Cerebellar cortex (tissue), 1 donor: ENCODE data around the gene YIPF3.
"Not testable (repeated sequence)": the region's sequence is repeated elsewhere in the genome, so short reads cannot be mapped to it uniquely, and the experiment has no call there.

Experiments
- DNase-seq: peaks from one replicate; pipeline ENCODE4 v3.0.0-alpha.2; 2015; ENCODE audit warnings: low spot score

The YIPF3 gene

DNA sequence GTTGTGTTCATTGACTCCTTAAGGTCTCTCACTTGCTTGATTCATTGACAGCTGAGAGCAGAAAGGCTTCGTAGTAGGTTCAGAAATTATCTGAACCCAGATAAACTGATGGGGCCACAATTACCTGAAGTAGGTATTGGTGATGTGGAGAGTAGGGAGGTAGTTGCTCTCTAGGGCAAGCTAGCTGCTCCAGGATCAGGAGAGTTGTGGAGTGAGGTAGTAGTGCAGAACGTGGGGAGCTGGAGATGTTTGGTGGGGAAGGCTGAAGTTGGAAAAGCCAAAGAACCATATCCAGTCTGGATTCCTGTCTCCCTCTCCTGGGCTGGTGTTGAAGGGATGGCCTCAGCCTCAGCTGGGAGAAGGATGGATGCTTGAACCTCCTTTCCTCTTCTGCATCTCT lies 23.5 kb downstream of the YIPF3 start:
- DNase-seq = no peak

DNA sequence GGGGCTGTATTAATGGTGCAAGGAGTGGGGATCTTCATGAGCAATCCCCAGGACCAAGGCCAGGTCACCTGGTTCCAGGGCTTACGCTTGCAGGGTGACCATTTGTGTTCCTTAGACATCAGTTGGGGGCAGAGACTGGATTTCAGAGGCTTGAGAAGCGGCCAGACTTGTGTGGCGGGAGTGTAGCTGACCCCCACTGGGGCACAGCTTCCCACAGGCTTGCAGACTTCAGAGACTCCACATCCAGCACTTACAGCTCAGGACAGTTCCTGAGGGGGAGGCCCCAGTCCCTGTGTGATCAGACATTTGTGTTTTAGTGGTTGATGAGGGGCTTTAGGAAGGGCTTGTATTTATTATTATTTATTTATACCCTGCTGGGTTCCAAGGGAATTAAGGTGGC lies 24.1 kb downstream of the YIPF3 start:
- no peak for DNase-seq

DNA sequence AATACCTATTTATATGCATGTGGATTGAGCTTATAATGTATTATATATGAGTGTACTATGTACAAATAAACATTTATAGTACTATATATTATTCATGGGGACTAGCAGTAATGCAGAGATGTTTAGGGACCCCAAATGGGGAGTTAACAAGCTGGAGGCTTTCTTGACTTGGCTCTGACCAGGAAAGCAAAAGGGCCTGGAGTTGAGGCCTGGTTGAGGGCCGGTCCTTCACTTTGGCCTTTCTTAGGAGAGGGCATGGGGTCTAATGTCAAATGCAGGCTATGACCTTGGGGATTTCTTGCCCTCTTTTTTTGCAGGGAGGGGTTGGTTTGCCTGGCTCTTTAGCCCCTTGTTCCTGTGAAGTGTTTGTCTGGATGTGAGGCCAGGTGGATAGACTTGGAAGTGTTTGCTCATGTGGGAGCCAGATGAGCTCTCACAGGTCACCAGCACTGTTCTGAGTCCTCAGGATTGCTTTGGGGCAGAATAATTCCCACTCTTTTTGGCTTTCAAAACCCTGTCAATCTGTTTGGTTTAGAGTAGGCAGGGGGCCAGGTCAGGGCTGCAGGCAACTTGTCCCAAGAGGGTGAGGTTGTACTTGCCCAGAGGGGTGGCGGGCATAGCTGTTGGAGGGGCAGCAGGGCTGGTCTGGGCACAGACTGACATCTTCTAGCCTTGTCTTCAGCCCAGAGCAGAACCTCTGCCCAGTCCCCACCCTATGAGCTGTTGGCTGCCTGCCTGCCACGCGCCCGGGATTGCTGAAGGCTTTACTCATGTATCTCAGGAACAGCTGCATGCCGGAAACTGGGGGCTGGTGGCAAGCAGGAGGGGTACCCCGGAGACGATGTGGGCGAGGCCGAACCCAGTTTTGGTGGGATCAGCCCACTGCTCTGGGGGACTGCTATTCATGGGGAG lies 24.7 kb downstream of the YIPF3 start:
- DNase-seq = no peak

DNA sequence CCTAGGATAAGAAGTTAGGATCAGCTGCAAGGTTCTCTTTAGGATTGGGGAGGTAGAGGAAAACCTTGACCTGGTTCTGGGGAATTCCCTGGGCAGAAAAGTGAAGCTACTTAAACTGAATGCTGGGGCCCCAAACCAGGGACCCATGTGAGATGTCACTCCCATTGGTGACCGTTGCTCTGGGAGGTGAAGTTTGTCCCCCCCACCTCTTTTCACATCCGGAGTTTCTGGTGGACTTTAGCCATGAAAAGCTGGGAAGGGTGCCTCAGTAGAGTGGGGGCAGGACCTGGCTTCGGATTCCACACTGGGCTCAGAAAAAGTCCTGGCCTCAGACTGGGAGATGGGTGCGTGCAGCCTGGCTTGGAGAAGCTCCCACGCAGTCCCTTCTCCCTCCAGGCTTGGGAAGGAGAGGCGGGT lies 26.2 kb downstream of the YIPF3 start:
- no peak for DNase-seq

DNA sequence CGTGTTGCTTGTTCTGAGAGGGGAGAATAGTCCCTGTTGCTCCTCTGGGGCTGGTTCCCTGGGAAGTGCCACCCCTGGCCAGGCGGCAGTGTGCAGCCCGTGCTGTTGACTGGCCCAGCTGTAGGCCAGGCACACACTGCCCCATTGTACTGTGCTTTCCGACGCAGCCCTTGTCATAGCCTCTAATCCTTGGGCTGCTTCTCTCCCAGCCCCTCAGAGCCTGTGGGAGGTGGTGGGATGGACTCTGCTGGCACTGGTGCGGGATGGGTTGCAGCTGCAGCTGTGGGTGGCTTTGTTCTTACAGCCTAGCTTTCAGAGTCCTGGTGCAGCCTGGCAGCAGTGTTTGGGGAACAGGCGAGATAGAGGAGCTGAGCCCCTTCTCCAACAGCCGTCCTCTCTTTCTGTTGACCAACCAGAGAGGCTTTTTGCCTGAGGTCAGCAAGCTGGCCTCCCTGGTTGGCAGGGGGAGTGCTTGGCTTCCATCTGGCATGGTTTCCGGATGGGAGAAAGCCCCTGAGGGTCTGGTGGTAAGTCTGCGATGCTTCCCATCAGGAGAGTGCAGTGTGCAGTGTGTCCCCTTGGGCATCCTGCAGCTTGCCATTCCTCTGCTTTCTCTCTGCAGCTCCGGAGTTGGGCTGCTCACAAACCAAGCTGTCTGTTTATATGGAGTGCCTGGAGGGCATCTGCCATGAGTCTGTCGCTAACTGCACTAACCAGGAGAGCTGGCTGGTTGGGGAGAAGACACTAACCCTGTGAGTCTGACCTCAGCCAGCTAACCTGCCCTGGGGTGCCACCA lies 27.3 kb downstream of the YIPF3 start:
- DNase-seq = no peak

DNA sequence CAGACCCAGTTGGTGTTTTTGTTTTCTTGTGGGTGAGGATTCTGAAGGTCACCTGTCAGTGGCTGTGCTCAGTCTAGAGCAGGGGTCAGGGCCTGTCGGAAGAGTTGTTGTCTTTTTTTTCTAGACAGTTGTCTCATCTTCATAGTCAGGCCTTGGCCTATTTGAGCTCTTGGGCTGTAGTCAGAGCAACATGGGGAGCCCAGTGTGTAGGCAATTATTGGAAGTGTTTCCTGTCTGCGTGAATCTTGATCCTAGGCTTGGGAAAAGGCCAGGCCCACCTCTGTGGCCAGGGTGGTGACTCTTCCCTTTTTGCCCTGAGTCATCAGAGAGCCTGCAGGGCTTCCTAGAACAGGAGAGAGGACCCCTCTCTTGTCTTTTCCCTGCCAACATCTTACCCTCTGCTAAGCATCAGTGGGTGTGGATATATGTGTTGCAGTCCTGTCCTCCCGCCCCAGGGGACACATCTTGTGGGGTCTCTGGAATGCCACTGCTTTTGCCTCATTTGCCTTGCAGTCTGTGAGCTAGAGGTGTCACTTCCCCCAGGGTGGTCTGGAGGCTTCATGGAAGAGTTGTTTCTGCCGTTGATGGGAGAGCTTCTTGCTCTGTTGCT lies 28.0 kb downstream of the YIPF3 start:
- DNase-seq = no peak

DNA sequence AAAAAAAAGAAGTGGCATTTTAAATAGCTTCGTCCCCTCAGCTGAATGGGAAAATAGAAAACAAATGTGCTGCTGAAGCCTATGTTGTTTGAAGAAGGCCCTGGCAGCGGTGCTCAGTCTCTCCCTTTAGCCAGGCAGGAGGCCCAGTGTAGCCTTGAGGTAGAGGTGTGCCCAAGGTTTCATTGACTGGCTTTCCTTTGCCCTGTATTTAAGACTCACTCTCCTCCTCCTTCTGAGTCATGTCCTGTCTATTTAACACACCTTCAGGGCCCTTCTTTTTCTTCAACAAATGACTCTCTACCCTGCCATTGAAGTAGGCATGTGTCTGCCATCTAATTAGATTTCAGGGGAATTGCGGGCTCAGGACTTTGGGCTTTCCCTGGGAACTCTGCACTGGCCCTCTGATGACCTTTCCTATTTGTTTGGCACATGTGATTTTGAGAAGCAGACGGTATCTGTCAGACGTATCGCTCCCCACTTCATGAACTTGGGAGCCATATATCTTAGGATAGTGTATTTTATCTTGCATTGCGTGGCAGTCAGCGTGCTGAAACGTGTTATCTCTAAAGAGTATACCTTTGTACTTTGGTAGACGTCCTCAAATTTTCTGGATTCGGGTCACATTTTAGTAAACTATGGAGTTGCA lies 35.0 kb downstream of the YIPF3 start:
- DNase-seq = no peak

DNA sequence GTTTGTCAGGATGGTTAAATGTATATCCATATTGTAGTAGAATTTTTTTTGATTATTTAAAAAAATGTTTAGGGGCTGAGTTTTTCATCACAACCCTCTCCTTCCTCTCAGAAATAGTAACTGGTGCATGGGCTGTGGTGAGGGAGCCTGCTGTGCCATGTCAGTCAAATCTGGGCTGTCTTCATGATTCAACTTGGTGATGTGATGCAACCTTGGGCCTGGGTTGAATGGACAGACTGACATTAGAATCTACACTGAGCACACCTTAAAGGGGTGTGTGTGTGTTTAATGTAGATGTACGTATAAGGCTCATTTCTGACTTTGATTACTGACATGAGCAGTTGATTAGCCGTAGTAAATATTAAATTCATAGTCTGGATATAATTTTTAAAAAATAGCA lies 35.7 kb downstream of the YIPF3 start:
- DNase-seq = no peak

DNA sequence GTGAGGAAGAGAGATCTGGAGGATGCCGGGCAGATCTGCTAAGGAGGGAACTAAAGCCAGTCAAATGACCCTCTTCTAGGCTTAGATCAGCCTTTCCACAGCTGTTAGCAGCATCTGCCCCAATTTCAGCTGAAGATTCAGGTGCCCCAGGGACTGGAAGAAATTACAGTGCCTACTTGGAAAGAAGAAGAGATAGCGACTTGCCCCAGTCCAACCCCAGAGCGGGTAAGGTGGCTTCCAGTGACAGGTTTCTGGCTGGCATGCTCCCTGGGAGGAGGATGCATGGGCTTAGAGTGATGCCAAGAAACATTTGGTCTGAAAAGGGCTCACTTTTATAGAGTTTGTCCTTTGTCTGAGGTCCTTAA lies 38.7 kb downstream of the YIPF3 start:
- no peak for DNase-seq

DNA sequence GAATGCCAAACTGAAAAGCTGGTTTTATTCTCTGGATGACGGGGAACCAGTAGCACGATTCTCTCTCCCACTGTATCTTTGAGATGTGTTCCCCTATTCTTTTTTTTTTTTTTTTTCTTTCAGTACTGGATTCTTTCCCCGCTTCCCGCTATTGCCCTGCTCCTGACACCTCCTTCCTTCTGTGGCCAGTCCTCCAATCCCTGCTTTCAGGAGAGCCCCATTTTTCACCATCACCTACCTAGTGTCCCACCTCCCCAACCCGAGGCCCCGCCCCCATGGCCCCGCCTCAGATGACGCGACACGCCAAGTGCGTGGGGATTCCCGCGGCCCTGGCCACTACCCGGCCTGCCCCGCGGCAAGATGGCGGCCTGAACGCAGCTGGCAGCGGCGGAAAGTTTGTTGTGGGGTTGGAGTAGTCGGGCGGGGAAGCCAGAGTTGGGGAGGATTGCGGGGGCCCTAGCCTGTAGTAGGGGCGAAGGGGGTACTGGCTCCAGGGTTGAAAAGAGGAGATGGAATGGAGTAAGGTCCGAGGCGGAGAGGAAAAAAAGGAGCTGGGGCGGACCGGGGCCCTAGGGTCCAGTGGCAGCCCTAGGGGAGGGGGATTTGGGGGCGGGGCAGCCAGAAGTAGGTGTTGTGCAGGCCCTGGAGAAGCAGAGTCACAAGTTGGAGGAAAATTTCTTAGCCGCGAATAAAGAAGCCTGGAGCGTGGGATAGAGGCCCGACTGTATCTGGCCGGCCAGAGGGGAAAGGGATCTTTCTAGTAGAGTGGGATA lies 39.3 kb downstream of the YIPF3 start, which contains the start of gene TJAP1:
Gene TJAP1, plus strand, starts transcription at position 336 of the 773 bp plus-strand sequence. CDS start 21,432 bp downstream, outside the sequence.
- peak; percentile 96 for DNase-seq

DNA sequence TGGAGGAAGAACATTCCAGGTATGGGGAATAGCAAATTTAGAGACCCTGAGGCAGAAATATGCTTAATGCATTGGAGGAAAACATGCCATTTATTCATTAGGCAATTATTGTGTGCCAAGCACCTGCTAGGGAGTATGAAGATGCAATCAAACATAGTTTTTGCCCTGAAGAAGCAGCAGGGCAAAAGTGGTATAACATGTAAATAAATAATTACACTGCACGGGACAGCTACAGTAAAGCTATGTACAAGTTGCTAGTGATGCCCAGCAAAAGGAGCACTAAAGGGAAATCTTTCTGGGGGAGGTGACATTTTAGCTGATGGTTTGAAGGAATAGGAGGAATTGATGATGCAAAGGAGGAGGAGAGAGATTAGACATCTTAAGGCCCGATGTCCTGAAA lies 40.0 kb downstream of the YIPF3 start:
- DNase-seq = no peak

DNA sequence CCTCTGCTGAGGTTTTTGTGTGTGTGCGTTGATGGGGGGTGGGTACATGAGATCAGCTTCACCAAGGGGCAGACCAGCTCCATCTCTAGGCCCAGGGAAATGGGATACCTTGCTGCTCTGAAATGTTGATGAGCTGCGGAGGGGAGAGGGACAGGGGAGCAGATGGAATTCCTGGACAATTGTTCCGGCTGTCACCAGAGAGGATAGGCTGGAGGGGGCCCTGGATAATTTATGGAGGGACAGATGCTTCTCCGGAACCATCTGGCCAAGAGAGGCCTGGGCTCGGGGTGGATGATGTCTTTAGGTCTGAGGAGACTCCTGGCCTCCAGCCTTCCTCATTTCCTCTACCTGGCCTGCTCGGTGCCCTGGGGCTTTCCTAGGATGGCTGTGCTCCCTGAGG lies 41.2 kb downstream of the YIPF3 start:
- no peak for DNase-seq

DNA sequence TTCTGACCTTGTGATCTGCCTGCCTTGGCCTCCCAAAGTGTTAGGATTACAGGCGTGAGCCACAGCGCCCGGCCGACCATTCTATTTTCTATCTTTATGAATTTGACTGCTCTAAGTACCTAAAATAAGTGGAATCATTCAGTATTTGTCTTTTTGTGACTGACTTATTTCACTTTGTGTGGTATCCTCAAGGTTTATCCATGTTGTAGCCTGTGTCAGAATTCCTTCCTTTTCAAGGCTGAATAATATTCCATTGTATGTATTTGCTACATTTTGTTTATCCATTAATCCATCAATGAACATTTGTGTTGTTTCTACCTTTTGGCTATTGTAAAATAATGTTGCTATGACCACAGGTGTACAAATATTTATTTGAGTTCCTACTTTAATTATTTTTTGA lies 44.2 kb downstream of the YIPF3 start:
- DNase-seq = no peak

DNA sequence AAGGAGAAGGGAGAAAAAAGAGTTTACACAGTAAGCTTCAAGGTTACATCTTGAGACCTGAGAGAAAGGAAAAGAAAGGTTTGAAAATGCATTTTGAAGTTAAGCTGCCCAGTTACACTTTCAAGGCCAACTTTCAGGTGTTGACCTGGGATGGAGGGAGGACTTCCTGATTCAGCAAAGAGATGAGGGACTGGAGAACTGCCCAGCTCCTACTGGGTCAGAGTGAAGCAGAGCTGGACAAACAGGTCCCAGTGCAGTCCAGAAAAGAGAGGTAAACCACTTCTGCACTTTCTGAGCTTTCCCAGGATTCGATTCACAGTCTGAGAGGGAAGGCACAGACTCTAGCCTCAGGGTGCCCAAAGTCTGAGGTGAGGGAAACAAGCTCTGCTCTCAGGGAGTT lies 45.3 kb downstream of the YIPF3 start:
- DNase-seq = no peak

DNA sequence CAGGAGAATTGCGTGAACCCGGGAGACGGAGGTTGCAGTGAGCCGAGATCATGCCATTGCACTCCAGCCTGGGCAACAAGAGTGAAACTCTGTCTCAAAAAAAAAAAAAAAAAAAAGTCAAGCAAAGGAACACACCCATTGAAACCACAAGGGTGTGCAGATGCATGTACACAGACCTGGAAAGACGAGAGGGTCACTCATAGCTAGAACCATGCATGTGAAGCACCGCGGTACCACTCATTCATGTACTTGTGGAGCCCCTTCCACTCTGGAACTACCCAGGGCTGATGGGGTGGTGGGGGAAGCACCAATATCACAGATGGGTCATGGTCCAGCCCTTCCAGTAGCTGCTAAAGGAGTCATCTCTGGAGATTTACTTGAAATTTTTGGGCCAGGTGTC lies 46.8 kb downstream of the YIPF3 start:
- no peak for DNase-seq

DNA sequence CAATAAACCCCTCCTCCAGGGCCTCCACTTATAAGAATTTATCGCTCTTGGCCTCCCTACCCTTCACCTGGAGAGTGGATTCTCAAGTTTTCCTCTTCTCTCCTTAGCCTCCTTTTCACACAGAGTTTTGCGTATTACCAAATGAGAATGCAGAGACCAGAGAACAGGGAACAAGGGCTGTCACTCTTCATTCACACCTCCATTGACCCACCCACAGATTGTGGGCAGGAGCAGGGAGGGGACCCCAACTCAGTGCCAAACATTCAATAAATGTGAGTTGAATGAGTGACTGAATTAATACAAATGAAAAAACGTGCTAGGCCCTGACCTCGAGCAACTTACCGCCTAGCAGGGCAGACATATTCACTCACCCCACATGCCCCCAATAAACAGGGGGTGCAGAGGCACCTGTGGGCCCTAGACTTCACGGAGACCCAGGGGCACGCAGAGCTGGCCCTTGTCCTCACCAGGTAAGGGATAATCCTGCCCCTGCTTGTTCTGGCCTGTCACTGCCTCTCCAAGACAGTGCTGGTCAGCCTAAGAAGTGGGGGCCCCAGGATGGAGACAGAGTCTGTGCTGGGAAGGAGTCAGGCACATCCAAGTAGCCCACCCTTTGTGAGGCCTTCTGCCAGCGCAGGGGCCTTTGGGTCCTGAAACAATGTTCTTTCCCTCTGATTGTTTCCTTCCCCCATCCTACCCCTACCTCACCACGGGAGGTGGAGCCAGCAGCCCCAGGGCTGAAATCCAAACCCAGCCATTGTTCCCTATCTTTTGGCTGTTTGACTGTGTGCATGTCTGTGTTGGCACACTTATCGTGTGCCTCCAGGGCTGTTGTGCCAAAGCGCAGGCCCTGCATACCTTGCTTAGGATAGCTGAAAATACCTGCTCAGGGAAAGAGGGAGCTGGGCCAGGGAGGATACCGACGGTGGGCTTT lies 47.7 kb downstream of the YIPF3 start:
- no peak for DNase-seq

DNA sequence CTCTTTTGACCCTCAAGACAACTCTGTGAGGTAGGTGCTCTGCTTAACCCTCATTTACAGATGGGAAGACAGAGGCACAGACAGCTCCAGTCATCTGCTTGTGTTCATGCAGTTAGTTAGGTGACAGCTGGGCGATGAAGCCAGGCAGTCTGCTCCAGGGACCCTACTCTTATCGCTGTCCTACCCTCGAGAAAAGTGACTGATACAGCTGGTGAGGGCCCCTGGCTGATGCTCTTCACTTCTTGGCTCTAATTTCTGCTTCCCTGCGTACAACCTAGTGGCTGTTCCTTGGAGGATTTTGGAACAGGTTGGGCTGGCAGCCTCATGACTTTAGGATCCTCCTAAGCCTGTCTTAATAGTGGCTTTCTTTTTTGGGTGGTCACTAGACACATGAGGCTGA lies 48.5 kb downstream of the YIPF3 start:
- no peak for DNase-seq

DNA sequence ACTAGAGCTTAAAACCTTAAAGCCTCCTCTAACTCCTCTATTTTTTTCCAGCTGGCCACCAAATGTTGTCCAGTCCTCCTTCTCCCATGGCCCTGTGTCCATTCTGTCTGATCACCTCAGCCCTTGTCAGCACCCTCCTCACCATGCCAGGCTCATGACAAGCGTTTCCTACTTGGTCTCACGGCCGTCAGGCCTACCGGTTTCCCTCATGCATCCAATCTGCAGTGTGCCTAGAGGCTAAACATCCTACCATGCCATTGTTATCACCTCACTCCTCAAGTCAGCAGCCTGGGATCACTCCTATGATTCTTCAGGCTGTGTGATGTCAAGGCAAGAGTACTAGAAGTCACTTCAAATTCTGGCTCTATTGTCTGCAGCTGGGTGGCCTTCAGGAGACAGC lies 49.0 kb downstream of the YIPF3 start:
- DNase-seq = no peak

DNA sequence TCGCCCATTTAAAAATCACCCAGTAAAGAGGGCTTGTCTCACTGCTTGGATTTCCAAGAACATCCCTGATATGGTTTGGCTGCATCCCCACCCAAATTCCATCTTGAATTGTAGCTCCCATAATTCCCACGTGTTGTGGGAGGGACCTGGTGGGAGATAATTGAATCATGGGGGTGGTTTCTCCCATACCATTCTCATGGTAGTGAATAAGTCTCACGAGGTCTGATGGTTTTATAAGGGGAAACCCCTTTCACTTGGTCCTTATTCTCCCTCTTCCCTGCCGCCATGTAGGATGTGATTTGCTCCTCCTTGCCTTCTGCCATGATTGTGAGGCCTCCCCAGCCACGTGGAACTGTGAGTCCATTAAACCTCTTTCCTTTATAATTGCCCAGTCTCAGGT lies 49.5 kb downstream of the YIPF3 start:
- DNase-seq = not testable (repeated sequence)

DNA sequence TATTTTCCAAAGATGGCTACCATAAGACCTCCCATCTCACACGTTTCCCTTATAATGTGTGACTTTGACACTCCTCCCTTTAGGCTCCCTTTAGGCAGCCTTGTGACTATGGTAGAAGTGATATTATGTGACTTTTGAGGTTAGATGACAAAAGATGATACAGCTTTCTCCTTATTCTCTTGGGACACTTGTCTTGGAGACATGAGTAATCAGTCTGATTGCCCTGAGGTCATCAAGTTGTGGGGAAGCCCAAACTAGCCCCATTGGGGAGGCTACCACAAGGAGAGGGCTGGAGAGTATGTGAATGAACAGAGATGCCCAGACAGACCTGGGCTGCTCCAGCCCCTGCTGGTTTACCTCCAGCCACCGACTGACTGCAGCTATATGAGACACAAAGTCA lies 50.8 kb downstream of the YIPF3 start:
- no peak for DNase-seq
